Activated CD8-positive, alpha-beta memory T cell treated with anti-CD3 and anti-CD28 coated beads for 1 hour (primary cell): ENCODE measurements around the gene MFAP2.
"Not testable (repeated sequence)": the region's sequence is repeated elsewhere in the genome, so short reads cannot be mapped to it uniquely, and the experiment has no call there.

ENCODE experiments used
- DNase-seq, 2 donors: peaks; one replicate each; pipeline ENCODE4 v3.0.0-alpha.2; 2020; ENCODE audit warnings: low read depth in 1 of 2; ENCODE audit errors: extremely low read depth in 1 of 2

Gene MFAP2

GRCh38 chr1:16964169-16964568 lies 16.3 kb downstream of the MFAP2 start:
- not testable (repeated sequence) for DNase-seq

- DNase-seq, result no peak
Observed at GRCh38 chr1:16961297-16962133, 18.9 kb downstream of the MFAP2 start.

- DNase-seq, result peak; percentile 28 to 58
Observed at GRCh38 chr1:16960560-16961296, 19.7 kb downstream of the MFAP2 start.

DNA sequence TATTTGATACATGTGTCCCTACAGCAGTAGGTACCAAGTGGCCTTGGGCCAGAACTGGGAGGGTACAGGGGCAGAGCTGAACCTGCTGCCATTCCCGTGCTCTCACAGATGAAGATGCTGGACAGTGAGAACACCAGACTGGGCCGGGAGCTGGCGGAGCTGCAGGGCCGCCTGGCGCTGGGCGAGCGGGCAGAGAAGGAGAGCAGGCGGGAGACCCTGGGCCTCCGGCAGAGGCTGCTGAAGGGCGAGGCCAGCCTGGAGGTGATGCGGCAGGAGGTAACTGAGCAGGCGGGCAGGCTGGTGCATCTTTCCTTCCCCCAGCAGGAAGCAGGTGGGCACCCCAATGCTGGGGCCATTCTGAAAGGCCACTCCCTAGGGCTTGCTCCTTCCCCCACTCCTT lies 21.9 kb downstream of the MFAP2 start:
- no peak for DNase-seq

DNA sequence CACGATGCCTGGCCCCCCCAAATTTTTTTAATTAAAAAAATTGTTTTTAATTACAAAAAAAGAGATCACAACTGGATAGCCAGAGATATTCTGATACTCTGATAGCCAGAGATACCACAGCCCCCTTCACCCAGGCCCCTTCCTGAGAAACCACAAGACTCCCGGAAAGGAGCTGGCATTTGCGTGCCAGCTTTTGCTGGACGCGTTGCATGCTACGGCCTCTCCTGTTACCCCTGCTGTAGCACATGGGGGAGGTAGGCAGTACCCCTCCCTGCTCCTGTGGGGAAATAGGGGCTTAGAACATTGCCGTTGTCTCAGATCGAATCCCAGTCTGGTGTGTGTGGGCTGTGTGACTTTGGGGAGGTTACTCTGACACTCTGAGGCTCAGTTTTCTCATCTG lies 22.7 kb downstream of the MFAP2 start:
- no peak for DNase-seq

DNA sequence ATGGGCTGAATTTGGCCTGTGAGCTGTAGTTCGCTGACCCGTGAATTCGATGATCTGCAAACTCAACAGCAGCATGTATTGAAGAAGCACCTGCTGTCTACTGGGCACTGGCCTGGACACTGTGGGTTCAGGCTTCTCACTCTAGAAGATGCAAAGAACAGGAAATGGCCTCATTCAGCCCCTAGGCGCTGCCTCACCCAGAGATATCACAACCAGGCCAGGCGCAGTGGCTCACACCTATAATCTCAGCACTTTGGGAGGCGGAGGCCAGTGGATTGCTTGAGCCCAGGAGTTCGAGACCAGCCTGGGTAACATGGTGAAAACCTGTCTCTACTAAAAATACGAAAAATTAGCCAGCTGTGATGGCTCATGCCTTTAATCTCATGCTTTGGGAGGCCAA lies 23.6 kb downstream of the MFAP2 start:
- no peak for DNase-seq

- DNase-seq, result no peak
Observed at GRCh38 chr1:16955186-16955585, 25.2 kb downstream of the MFAP2 start.

DNA sequence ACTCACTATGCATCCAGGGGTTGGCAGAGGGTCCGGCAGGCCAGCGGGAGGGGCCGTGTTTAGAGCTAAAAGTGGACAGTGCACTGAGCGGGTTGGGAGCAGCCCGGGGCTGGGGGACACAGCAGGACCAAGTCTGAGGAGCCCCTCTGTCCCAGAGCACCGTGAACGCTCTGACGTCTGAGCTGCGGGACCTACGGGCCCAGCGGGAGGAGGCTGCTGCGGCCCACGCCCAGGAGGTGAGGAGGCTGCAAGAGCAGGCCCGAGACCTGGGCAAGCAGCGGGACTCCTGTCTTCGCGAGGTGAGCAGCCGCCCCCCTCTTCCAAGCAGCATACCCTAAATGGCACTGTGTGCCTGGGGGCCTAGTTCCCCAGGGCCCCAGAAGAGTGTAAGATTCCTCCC lies 25.8 kb downstream of the MFAP2 start:
- DNase-seq, result no peak

DNA sequence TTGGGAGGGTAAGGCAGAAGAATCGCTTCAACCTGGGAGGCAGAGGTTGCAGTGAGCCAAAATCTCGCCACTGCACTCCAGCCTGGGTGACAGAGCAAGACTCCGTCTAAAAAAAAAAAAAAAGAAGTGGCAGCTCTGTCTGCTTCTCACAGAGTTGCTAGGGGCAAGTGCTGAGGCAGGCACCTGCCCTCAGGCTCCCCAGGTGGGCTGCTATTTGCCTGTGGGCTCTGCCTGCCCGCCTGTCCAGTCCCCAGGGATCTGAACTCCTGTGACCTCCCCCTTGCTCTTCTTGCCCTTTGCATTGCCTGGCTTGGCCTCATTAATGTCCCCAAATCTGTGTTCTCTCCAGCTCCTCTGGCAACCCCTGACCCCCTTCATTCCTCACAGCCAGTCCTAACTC lies 28.0 kb downstream of the MFAP2 start:
- not testable (repeated sequence) for DNase-seq

DNA sequence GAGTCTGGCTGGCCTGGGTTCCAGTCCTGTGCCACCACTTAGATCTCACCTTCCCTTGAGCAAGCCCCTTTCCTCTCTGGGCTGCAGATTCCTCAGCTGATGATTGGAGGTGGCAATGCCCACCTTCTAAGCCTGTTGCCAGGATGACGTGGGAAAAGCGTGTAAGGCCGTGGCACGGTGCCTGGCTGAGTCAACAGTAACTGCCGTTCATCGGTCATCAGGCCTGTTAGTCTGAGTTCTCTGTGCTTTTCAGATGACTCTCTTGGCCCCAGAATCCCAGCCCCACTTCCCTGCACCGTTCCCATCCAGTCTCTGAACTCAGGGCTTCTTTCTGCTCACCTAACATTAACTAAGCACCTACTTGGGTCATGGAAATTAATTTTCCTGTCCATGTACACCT lies 31.4 kb downstream of the MFAP2 start:
- not testable (repeated sequence) for DNase-seq

GRCh38 chr1:16948282-16948891 lies 32.0 kb downstream of the MFAP2 start:
- DNase-seq, result not testable (repeated sequence)

DNA sequence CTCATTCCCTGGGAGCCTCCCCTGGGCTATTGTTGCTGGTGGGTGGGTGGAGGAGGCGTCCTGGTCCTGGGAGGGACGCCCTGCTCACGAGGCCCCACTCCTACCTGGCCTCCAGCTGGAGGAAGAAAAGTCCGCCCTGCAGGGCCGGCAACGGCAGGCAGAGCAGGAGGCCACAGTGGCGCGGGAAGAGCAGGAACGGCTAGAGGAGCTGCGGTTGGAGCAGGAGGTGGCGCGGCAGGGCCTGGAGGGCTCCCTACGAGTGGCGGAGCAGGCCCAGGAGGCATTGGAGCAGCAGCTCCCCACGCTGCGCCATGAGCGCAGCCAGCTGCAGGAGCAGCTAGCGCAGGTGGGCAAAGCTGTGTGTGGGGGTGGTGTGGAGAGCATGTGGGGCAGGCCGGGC lies 33.8 kb downstream of the MFAP2 start:
- DNase-seq, result no peak

GRCh38 chr1:16946185-16946584 lies 34.2 kb downstream of the MFAP2 start:
- not testable (repeated sequence) for DNase-seq

- not testable (repeated sequence) for DNase-seq
Observed at GRCh38 chr1:16945512-16945911, 34.9 kb downstream of the MFAP2 start.

- no peak for DNase-seq
Observed at GRCh38 chr1:16944038-16944437, 36.4 kb downstream of the MFAP2 start.

DNA sequence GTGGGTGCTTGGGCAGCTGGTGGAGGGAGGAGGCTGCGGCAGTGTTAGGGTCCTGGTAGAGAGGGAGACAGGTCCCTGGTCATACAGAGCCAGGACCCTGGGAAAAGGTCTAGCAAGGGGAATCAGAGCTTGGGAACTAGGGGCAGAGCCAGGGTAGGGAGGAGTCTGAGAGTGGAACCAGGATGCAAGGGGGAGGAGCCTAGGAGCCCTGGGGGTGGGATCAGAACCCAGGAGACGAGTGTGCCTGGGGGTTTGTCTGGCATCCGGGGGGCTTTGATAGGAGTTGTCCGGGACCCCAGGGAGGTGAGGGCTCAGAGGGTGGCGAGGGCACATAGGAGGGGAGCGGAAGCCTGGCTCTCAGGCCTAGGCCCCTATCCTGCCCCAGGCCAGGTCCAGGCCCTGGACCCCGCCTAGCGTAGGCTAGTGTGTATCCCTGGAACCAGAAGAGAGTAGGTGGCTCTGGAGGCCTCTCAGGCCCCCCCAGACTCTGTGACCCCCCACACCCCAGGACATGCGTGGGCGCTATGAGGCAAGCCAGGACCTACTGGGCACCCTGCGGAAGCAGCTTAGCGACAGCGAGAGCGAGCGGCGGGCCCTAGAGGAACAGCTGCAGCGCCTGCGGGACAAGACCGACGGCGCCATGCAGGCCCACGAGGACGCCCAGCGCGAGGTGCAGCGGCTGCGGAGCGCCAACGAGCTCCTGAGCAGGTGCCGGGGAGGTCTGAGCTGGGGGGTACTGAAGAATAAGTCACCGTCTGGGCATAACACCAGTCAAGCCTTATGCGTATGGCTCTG lies 40.8 kb downstream of the MFAP2 start:
- DNase-seq, result not testable (repeated sequence)

DNA sequence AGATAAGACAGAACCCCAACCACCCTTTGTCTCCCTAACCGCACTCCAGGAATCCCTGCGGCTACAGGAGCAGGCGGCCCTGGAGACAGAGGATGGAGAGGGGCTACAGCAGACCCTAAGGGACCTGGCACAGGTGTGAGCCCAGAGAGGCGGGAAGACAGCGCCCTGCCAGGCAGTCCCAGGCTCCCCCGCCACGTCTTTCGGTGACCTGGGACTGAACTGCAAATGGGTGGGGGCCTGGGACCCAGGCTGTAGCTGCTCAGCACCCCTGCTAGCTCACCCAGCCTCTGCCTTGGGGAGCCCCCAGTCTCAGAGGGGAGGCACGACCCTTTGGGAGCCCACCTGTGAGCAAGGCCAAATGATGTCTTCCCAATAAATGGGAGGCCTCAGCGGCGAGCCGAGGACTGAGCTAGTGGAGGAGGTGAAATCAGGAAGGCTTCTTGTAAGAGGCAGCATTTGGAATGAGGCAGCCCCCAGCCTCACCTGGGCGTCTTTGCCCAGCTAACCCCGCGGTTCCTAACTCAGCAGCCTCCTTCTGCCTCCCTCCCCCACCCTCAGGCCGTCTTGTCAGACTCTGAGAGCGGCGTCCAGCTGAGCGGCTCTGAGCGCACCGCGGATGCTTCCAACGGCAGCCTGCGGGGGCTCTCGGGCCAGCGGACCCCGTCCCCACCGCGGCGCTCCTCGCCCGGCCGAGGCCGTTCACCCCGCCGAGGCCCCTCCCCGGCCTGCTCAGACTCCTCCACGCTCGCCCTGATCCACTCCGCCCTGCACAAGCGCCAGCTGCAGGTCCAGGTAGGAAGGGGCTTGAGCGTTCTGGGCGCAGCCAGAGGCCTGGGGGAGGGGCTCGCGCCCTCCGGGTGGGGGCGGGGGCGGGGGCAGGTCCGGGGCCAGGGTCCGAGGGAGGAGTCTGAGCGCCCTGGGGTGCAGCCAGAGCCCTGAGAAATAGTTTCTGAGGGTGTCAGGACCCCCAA lies 41.8 kb downstream of the MFAP2 start:
- DNase-seq, result no peak

DNA sequence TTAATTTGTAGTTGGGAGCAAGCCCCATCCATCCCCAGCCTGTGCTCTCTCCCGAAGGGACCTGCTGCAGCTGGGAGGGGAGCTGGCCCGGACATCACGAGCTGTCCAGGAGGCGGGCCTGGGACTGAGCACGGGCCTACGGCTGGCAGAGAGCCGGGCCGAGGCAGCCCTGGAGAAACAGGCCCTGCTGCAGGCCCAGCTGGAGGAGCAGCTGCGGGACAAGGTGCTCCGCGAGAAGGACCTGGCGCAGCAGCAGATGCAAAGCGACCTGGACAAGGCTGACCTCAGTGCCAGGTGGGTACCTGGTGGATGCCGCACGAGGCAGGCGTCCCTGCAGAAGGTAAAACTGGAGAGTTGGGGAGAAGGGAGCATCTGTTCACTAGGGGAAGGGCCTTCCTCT lies 43.8 kb downstream of the MFAP2 start:
- DNase-seq, result not testable (repeated sequence)

- DNase-seq, result not testable (repeated sequence)
Observed at GRCh38 chr1:16933945-16934344, 46.5 kb downstream of the MFAP2 start.
